Glutamatergic neuron (in vitro differentiated cells): ENCODE results near the gene TRAF2. TPM values are rescaled to one million over a fixed set of nuclear protein-coding genes. Genes with fewer than 3 reads are reported as not detected.

ENCODE experiments used
- DNase-seq: peaks from one replicate; pipeline ENCODE4 v3.0.0; 2022
- H3K27ac Mint-ChIP-seq: one replicate; pipeline ENCODE4 v1.8.0; 2020; ENCODE audit warnings: mild to moderate bottlenecking, mixed read lengths, inconsistent platforms; ENCODE audit not compliant: unreplicated experiment
- H3K27me3 Mint-ChIP-seq: one replicate; pipeline ENCODE4 v1.8.0; 2020; ENCODE audit warnings: mild to moderate bottlenecking, moderate library complexity, mixed read lengths, inconsistent platforms; ENCODE audit not compliant: unreplicated experiment
- H3K36me3 Mint-ChIP-seq: one replicate; pipeline ENCODE4 v1.8.0; 2020; ENCODE audit warnings: mild to moderate bottlenecking, mixed read lengths, inconsistent platforms; ENCODE audit not compliant: unreplicated experiment
- H3K4me1 Mint-ChIP-seq: one replicate; pipeline ENCODE4 v1.8.0; 2020; ENCODE audit warnings: mild to moderate bottlenecking, low read depth, mixed read lengths, inconsistent platforms; ENCODE audit not compliant: unreplicated experiment
- H3K4me3 Mint-ChIP-seq: one replicate; pipeline ENCODE4 v1.8.0; 2020; ENCODE audit warnings: mild to moderate bottlenecking, mixed read lengths, inconsistent platforms; ENCODE audit not compliant: unreplicated experiment
- H3K9me3 Mint-ChIP-seq: one replicate; pipeline ENCODE4 v1.8.0; 2020; ENCODE audit warnings: mild to moderate bottlenecking, moderate library complexity, mixed read lengths, inconsistent platforms; ENCODE audit not compliant: unreplicated experiment
- total RNA-seq: library from RNA; stranded (reverse); fragmentation: NEBNext Ultra II Directional; extraction: Animal tissue kit (Norgen Biotek cat#: 25700); gene quantifications from one replicate; pipeline ENCODE4 v1.2.1, GENCODE V29; 2021; ENCODE audit not compliant: unreplicated experiment
- TF ChIP-seq, protein P1 (sequence below): fragments of 200-600 bp; sonication (generic); IDR thresholded peaks from one replicate; pipeline ENCODE4 v1.5.0; 2021; ENCODE audit not compliant: partially characterized antibody, unreplicated experiment

TRAF2 gene
- total RNA-seq, 1 donor from 2014 or later = 27.3 TPM

DNA sequence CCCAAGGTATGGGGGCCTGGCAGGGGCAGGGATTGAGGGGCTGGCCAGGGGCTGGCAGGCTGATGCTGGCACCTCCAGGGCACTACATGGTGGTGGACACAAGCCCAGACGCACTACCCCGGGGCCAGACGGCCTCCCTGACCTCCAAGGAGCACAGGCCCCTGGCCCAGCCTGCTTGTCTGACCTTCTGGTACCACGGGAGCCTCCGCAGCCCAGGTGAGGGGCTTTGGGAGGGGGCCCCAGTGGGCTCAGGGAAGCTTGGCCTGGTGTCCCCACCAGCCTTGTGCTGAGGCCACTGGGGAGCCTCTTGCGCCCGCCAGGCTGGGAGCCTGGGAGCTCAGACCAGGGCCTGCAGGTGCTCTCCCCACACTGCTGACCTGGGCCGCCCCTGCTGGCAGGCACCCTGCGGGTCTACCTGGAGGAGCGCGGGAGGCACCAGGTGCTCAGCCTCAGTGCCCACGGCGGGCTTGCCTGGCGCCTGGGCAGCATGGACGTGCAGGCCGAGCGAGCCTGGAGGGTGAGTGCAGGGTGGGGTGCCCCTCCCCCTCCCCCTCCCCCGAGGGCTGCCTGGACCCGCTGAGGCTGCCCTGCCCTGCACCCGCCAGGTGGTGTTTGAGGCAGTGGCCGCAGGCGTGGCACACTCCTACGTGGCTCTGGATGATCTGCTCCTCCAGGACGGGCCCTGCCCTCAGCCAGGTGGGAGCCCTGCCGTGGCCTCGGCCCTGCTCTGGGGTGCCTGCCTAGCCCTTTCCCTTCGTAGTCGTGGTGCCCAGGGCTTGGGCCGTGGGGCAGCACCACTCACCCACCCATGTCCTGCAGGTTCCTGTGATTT lies 28.5 kb upstream of the TRAF2 start:
- Mint-ChIP-seq H3K27ac (no peak overlapping the region), H3K4me1 (peaks cover 2% of the 10 kb centered on the region), H3K9me3 (peaks cover 3% of the 10 kb centered on the region), H3K27me3 (no peaks in the 10 kb centered on the region), H3K4me3 (no peak overlapping the region), H3K36me3 (no peaks in the 10 kb centered on the region)
- peak; percentile 23 for DNase-seq
- TF ChIP-seq, protein P1, sequence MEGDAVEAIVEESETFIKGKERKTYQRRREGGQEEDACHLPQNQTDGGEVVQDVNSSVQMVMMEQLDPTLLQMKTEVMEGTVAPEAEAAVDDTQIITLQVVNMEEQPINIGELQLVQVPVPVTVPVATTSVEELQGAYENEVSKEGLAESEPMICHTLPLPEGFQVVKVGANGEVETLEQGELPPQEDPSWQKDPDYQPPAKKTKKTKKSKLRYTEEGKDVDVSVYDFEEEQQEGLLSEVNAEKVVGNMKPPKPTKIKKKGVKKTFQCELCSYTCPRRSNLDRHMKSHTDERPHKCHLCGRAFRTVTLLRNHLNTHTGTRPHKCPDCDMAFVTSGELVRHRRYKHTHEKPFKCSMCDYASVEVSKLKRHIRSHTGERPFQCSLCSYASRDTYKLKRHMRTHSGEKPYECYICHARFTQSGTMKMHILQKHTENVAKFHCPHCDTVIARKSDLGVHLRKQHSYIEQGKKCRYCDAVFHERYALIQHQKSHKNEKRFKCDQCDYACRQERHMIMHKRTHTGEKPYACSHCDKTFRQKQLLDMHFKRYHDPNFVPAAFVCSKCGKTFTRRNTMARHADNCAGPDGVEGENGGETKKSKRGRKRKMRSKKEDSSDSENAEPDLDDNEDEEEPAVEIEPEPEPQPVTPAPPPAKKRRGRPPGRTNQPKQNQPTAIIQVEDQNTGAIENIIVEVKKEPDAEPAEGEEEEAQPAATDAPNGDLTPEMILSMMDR = no peak

DNA sequence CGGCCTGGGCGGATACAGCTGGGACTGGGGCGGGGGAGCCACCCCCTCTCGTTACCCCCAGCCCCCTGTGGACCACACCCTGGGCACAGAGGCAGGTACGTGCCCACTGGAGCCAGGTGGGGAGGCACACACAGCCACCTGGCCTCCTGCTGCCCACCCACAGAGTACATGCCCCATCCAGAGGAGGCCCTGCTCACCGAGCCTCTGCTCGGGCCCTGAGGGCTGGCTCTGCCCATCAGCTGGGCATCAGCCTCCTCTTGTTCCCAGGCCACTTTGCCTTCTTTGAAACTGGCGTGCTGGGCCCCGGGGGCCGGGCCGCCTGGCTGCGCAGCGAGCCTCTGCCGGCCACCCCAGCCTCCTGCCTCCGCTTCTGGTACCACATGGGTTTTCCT lies 27.9 kb upstream of the TRAF2 start:
- peak; percentile 16 for DNase-seq

DNA sequence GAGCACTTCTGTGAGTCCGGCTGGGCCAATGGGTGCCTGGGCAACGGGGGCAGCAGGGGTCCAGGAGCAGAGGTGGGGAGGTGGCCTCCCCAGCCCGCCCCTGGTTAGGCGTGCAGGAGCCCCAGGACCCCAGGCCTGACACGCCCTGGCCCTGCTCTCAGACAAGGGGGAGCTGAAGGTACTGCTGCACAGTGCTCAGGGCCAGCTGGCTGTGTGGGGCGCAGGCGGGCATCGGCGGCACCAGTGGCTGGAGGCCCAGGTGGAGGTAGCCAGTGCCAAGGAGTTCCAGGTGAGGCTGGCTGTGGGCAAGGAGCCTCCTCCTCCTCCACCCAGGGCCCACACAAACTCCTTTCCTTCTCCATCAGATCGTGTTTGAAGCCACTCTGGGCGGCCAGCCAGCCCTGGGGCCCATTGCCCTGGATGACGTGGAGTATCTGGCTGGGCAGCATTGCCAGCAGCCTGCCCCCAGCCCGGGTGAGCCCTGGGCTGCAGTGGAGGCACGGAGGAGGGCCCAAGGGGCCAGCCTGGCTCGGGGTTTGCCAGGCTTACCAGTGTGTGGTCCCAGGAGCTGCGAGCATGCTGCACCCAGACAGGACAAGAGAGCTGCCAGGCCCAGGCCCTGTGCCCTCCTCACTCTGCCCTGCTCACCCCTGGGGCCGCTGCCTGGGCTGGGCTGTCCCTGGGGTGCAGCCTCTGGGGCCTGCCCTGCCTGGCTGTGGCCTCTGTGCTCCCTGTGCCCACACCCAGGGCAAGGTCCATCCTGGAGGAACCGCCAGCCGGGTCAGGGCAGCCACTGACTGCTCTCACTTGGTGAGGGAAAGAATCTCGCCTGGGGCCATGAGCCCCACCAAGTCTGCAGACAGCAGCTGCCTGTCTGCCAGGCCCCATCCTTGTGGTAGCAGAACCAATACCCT lies 27.2 kb upstream of the TRAF2 start:
- Mint-ChIP-seq H3K4me1 (peaks cover 5% of the 10 kb centered on the region), H3K4me3 (no peak overlapping the region), H3K27me3 (no peaks in the 10 kb centered on the region), H3K36me3 (no peaks in the 10 kb centered on the region), H3K9me3 (peaks cover 6% of the 10 kb centered on the region), H3K27ac (no peak overlapping the region)
- TF ChIP-seq, protein P1 = no peak
- DNase-seq = no peak

More for the DNA sequence above, 27.9 kb upstream of the TRAF2 start:
- no peak overlapping the region for H3K27ac Mint-ChIP-seq
- peaks cover 2% of the 10 kb centered on the region for H3K4me1 Mint-ChIP-seq
- no peaks in the 10 kb centered on the region for H3K36me3 Mint-ChIP-seq
- peaks cover 4% of the 10 kb centered on the region for H3K9me3 Mint-ChIP-seq
- TF ChIP-seq, protein P1 = no peak
- no peak overlapping the region for H3K4me3 Mint-ChIP-seq
- H3K27me3 Mint-ChIP-seq = no peaks in the 10 kb centered on the region

DNA sequence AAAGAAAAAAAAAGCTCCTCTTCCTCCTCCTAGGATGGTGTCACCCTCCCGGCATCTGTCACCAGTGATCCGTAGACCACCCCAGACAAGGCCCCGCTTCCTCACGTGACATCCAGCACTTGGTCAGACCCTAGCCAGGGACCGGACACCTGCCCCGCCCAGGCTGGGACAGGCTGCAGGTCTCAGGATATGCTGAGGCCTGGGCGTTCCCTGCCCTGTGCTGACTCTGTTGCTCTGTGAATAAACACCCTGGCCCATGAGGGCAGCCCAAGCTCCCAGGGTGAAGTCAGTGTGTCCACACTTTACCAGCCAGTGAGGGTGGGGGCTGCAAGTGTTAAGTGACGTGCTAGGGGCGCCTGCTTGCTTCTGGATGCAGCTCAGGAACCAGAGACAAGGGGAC lies 25.8 kb upstream of the TRAF2 start:
- peak; percentile 11 for DNase-seq
- Mint-ChIP-seq H3K27me3 (no peaks in the 10 kb centered on the region), H3K36me3 (no peaks in the 10 kb centered on the region), H3K4me1 (peaks cover 5% of the 10 kb centered on the region), H3K27ac (peak overlapping the region; percentile 73), H3K9me3 (peaks cover 9% of the 10 kb centered on the region), H3K4me3 (no peak overlapping the region)
- TF ChIP-seq, protein P1 = no peak
